GM12872 (cell line): ENCODE data around the gene ZNF672.

Experiments used
- CTCF ChIP-seq: IDR thresholded peaks from 3 replicates; pipeline ENCODE4 v1.5.1; 2011; ENCODE audit warnings: low read depth, mild to moderate bottlenecking, low read length, moderate library complexity; ENCODE audit not compliant: insufficient read depth

The ZNF672 gene

GRCh38 chr1:248837781-248838356 lies at the start of gene ZNF672:
Gene ZNF672, plus strand, starts transcription at chr1:248838224. Its CDS starts 9,051 bp downstream, at chr1:248847275.
- no peak for TF ChIP-seq CTCF

- no peak for TF ChIP-seq CTCF
These were observed 49.7 kb upstream of the ZNF672 start for GRCh38 chr1:248788327-248788726.

- no peak for TF ChIP-seq CTCF
These were observed 47.6 kb upstream of the ZNF672 start for GRCh38 chr1:248790456-248790855.

- no peak for TF ChIP-seq CTCF
These were observed 47.0 kb upstream of the ZNF672 start for GRCh38 chr1:248791010-248791409.

- TF ChIP-seq CTCF, result no peak
These were observed 45.7 kb upstream of the ZNF672 start for GRCh38 chr1:248792342-248792741.

- TF ChIP-seq CTCF, result no peak
These were observed 44.4 kb upstream of the ZNF672 start for GRCh38 chr1:248793592-248793991.

- no peak for TF ChIP-seq CTCF
These were observed 39.2 kb upstream of the ZNF672 start for GRCh38 chr1:248798791-248799190.
